Esophagus muscularis mucosa (tissue), 4 donors: ENCODE data around the gene TET3.
"Not testable (repeated sequence)": the region's sequence is repeated elsewhere in the genome, so short reads cannot be mapped to it uniquely, and the experiment has no call there.

Experiments used
- CTCF ChIP-seq, 3 experiments: fragments of 200-600 bp in 2 of 3; fragments of 450-650 bp in 1 of 3; sonication (generic) in 2 of 3; IDR thresholded peaks; one replicate each; pipeline ENCODE4 v1.5.1; 2017 to 2019; ENCODE audit warnings: antibody characterized with exemption in 3 of 3, mild to moderate bottlenecking in 2 of 3, moderate library complexity in 1 of 3
- EP300 ChIP-seq: sonication (generic); formaldehyde crosslinking; IDR thresholded peaks from one replicate; pipeline ENCODE4 v1.6.1; 2017; ENCODE audit warnings: antibody characterized with exemption
- POLR2A ChIP-seq: fragments of 450-650 bp; IDR thresholded peaks from one replicate; pipeline ENCODE4 v1.6.1; 2017; ENCODE audit warnings: antibody characterized with exemption, moderate library complexity, mild to moderate bottlenecking, low read depth
- POLR2AphosphoS5 ChIP-seq, 2 donors: sonication (generic); formaldehyde crosslinking; IDR thresholded peaks; one replicate each; pipeline ENCODE4 v1.6.1; 2017; ENCODE audit warnings: antibody characterized with exemption in 2 of 2

GRCh38 chr2:73940066-73940465 lies 44.6 kb upstream of the TET3 start:
- not testable (repeated sequence) for TF ChIP-seq POLR2AphosphoS5 (IDR thresholded peaks at IDR 0.05); CTCF (IDR thresholded peaks at IDR 0.05); EP300; POLR2A
